Tibial artery (tissue), 4 donors: Measurements from ENCODE around the gene NEDD4.

Source experiments
- DNase-seq, 2 donors: peaks; one replicate each; pipeline ENCODE4 v3.0.0-alpha.2; 2019
- H3K27ac ChIP-seq, 2 donors: fragments of 200-600 bp; sonication (generic) in 1 of 2; 1 replicate in 1 of 2; 2 replicates in 1 of 2; pipeline ENCODE4 v1.5.1; 2018 to 2019; ENCODE audit warnings: mild to moderate bottlenecking in 1 of 2
- H3K27me3 ChIP-seq, 2 donors: fragments of 200-600 bp; sonication (generic) in 1 of 2; one replicate each; pipeline versions ENCODE4 v1.5.1 to v1.6.0; 2016 to 2019
- H3K36me3 ChIP-seq, 3 donors: fragments of 200-600 bp; sonication (generic) in 2 of 3; one replicate each; pipeline ENCODE4 v1.5.1; 2016 to 2019; ENCODE audit warnings: mild to moderate bottlenecking in 2 of 3
- H3K4me1 ChIP-seq, 4 donors: fragments of 200-600 bp; sonication (generic) in 2 of 4; 1 replicate in 3 of 4; 2 replicates in 1 of 4; pipeline ENCODE4 v1.5.1; 2016 to 2019
- H3K4me3 ChIP-seq, 2 donors: fragments of 200-600 bp; sonication (generic) in 1 of 2; 1 replicate in 1 of 2; 2 replicates in 1 of 2; pipeline ENCODE4 v1.5.1; 2018 to 2019; ENCODE audit warnings: mild to moderate bottlenecking in 2 of 2
- H3K9me3 ChIP-seq, 3 donors: fragments of 200-600 bp; sonication (generic) in 1 of 3; one replicate each; pipeline ENCODE4 v1.5.1; 2016 to 2019
- CTCF ChIP-seq, 2 experiments: fragments of 200-600 bp in 1 of 2; fragments of 450-650 bp in 1 of 2; IDR thresholded peaks; one replicate each; pipeline ENCODE4 v1.5.1; 2017 to 2019; ENCODE audit warnings: antibody characterized with exemption in 2 of 2, mild to moderate bottlenecking in 1 of 2, moderate library complexity in 1 of 2
- intact Hi-C: fragments of 100-400 bp; cut with DNase I; formaldehyde crosslinking; loops from one replicate; pipeline ENCODE4 v1.15.0; 2023; ENCODE audit warnings: low total_unique reads

NEDD4 gene

GRCh38 chr15:55800216-55800615, 193.2 kb downstream of the NEDD4 start:
- Histone ChIP-seq H3K27ac (no peak overlapping the region), H3K4me3 (no peak overlapping the region), H3K4me1 (no peaks in the 10 kb centered on the region), H3K36me3 (no peaks in the 10 kb centered on the region), H3K27me3 (no peaks in the 10 kb centered on the region), H3K9me3 (no peaks in the 10 kb centered on the region)
- no peak for TF ChIP-seq CTCF (IDR thresholded peaks at IDR 0.05)
- intact Hi-C loops: no loop called here
- DNase-seq: no peak

- intact Hi-C loops: no loop called here
- no peak for DNase-seq
Measured at GRCh38 chr15:55799291-55800212, 193.9 kb downstream of the NEDD4 start.

GRCh38 chr15:55796321-55796965, 197.0 kb downstream of the NEDD4 start:
- DNase-seq: no peak
- Histone ChIP-seq H3K27me3 (no peaks in the 10 kb centered on the region), H3K36me3 (no peaks in the 10 kb centered on the region), H3K4me1 (peaks cover 0 to 11% (median 9%) of the 10 kb centered on the region in 4 donors), H3K4me3 (no peak overlapping the region), H3K27ac (no peak overlapping the region), H3K9me3 (no peaks in the 10 kb centered on the region)
- no peak for TF ChIP-seq CTCF (IDR thresholded peaks at IDR 0.05)
- intact Hi-C loops: no loop called here

More at GRCh38 chr15:55799291-55800212, 193.9 kb downstream of the NEDD4 start:
- Histone ChIP-seq H3K9me3 (no peaks in the 10 kb centered on the region), H3K27ac (no peak overlapping the region), H3K27me3 (no peaks in the 10 kb centered on the region), H3K4me3 (no peak overlapping the region), H3K4me1 (no peaks in the 10 kb centered on the region), H3K36me3 (no peaks in the 10 kb centered on the region)
- TF ChIP-seq CTCF (IDR thresholded peaks at IDR 0.05): no peak

- no peak overlapping the region for H3K4me3 ChIP-seq
- no peak for DNase-seq
- no peaks in the 10 kb centered on the region for H3K9me3 ChIP-seq
- H3K4me1 ChIP-seq: peaks cover 0 to 12% (median 9%) of the 10 kb centered on the region in 4 donors
- intact Hi-C loops: no loop called here
- H3K27ac ChIP-seq: no peak overlapping the region
- TF ChIP-seq CTCF (IDR thresholded peaks at IDR 0.05): no peak
- no peaks in the 10 kb centered on the region for H3K36me3 ChIP-seq
- H3K27me3 ChIP-seq: no peaks in the 10 kb centered on the region
Measured at GRCh38 chr15:55795031-55795430, 198.4 kb downstream of the NEDD4 start.

- Histone ChIP-seq H3K9me3 (no peaks in the 10 kb centered on the region), H3K36me3 (no peaks in the 10 kb centered on the region), H3K27me3 (no peaks in the 10 kb centered on the region), H3K4me1 (peaks cover 0 to 12% (median 9%) of the 10 kb centered on the region in 4 donors), H3K27ac (no peak overlapping the region), H3K4me3 (no peak overlapping the region)
- no peak for TF ChIP-seq CTCF (IDR thresholded peaks at IDR 0.05)
- no peak for DNase-seq
- intact Hi-C loops: no loop called here
Measured at GRCh38 chr15:55791551-55792400, 201.6 kb downstream of the NEDD4 start.
